DND-41 (cell line): ENCODE data around the gene POLR1H.

Experiments used
- ATAC-seq: fragments of 200-7000 bp; cut with Tn5 transposase; 3 replicates; pipeline ENCODE4 v1.9.1; 2021; ENCODE audit warnings: low read depth; ENCODE audit not compliant: insufficient read depth
- DNase-seq: peaks from one replicate; pipeline ENCODE4 v3.0.0-alpha.2; 2020
- H2AFZ ChIP-seq: 2 replicates; pipeline ENCODE4 v1.6.0; 2012; ENCODE audit warnings: low read depth, low read length
- H3K27ac ChIP-seq: 2 replicates; pipeline ENCODE4 v1.5.1; 2012; ENCODE audit warnings: low read length, inconsistent platforms
- H3K27me3 ChIP-seq: fragments of 200-600 bp; sonication (generic); 2 replicates; pipeline ENCODE4 v1.6.0; 2012; ENCODE audit warnings: low read length, mild to moderate bottlenecking, inconsistent platforms; ENCODE audit not compliant: insufficient read depth, poor library complexity
- H3K36me3 ChIP-seq: 2 replicates; pipeline ENCODE4 v1.5.1; 2012; ENCODE audit warnings: low read length, inconsistent platforms; ENCODE audit not compliant: insufficient read depth
- H3K4me1 ChIP-seq: 2 replicates; pipeline ENCODE4 v1.5.1; 2012; ENCODE audit warnings: mild to moderate bottlenecking, low read length; ENCODE audit not compliant: insufficient read depth
- H3K4me2 ChIP-seq: 2 replicates; pipeline ENCODE4 v1.6.0; 2012; ENCODE audit warnings: mild to moderate bottlenecking, moderate library complexity, low read length, inconsistent platforms; ENCODE audit not compliant: insufficient read depth
- H3K4me3 ChIP-seq, 2 experiments: fragments of 200-600 bp in 1 of 2; shearing (Covaris generic) in 1 of 2; 2 replicates each; pipeline ENCODE4 v1.5.1; 2012 to 2016; ENCODE audit warnings: inconsistent platforms in 2 of 2, low read length in 2 of 2, mild to moderate bottlenecking in 2 of 2, low read depth in 1 of 2, moderate library complexity in 1 of 2
- H3K79me2 ChIP-seq: 2 replicates; pipeline ENCODE4 v1.6.0; 2012; ENCODE audit warnings: low read length, inconsistent platforms; ENCODE audit not compliant: insufficient read depth
- H3K9ac ChIP-seq: 2 replicates; pipeline ENCODE4 v1.6.0; 2012; ENCODE audit warnings: low read depth, mild to moderate bottlenecking, inconsistent platforms, low read length, moderate library complexity
- H3K9me3 ChIP-seq: 2 replicates; pipeline ENCODE4 v1.5.1; 2012; ENCODE audit warnings: low read length, moderate library complexity, mild to moderate bottlenecking, inconsistent platforms; ENCODE audit not compliant: insufficient read depth, severe bottlenecking
- H4K20me1 ChIP-seq: 2 replicates; pipeline ENCODE4 v1.6.0; 2012; ENCODE audit warnings: low read length; ENCODE audit not compliant: insufficient read depth
- EZH2 ChIP-seq: IDR thresholded peaks from 3 replicates; pipeline ENCODE4 v1.6.1; 2012; ENCODE audit warnings: borderline replicate concordance, low read depth, mild to moderate bottlenecking, moderate library complexity, low read length, inconsistent platforms; ENCODE audit not compliant: severe bottlenecking
- TF ChIP-seq, protein P1 (sequence below): IDR thresholded peaks from 2 replicates; pipeline ENCODE4 v1.5.1; 2012; ENCODE audit warnings: borderline replicate concordance, low read length, moderate library complexity, mild to moderate bottlenecking; ENCODE audit not compliant: poor library complexity, severe bottlenecking; ENCODE audit errors: extremely low read depth

POLR1H gene

DNA sequence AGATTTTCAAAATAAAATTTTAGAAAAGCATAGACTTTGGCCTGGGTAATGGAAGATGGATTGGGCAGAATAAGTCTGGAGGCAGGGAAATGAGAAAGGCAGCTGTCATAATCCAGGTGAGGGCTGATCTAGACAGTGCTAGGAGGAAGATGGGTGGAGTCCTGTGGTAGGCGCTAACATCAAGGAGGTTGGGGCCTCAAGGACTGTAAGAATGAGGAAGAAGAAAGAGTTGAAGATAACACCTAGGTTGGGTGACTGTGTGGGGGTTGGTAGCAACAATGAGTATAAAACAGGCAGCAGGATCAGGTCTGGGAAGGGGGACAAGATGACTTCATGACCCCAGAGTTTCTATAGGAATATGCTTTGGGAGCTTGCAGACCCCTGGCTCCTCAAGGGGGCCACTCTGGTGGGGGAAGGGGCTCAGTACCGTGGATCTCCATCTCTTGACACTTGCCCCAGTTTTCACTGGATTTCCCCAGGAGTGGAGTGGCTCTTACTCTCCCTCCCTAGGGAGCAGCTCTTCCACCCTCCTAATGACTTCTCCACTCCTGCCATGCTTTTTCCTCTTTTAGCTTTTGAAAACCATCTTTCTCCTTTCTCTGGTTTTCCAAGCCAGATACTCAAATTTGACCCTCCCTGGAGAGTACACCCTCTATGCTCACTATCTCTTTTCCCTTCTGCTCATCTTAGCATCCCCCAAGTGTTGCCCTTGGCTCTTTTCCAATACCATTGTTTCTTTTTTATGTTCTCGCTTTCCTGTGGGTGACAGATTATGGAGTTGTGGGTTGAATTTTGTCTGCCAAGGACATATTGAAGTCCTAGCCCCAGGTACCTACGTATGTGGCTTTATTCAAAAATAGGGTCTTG lies 37.1 kb downstream of the POLR1H start:
- no peak overlapping the region for H3K4me2 ChIP-seq
- no peak for TF ChIP-seq EZH2
- TF ChIP-seq, protein P1, sequence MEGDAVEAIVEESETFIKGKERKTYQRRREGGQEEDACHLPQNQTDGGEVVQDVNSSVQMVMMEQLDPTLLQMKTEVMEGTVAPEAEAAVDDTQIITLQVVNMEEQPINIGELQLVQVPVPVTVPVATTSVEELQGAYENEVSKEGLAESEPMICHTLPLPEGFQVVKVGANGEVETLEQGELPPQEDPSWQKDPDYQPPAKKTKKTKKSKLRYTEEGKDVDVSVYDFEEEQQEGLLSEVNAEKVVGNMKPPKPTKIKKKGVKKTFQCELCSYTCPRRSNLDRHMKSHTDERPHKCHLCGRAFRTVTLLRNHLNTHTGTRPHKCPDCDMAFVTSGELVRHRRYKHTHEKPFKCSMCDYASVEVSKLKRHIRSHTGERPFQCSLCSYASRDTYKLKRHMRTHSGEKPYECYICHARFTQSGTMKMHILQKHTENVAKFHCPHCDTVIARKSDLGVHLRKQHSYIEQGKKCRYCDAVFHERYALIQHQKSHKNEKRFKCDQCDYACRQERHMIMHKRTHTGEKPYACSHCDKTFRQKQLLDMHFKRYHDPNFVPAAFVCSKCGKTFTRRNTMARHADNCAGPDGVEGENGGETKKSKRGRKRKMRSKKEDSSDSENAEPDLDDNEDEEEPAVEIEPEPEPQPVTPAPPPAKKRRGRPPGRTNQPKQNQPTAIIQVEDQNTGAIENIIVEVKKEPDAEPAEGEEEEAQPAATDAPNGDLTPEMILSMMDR: no peak
- DNase-seq (no peak), ATAC-seq (peak; percentile 54; the same call in 1 of the 3 replicates)
- H2AFZ ChIP-seq: no peak overlapping the region
- H3K27ac ChIP-seq: no peak overlapping the region
- no peaks in the 10 kb centered on the region for H3K9me3 ChIP-seq
- H3K4me1 ChIP-seq: peaks cover 13% of the 10 kb centered on the region
- H3K4me3 ChIP-seq: no peak overlapping the region
- H3K79me2 ChIP-seq: no peaks in the 10 kb centered on the region
- H4K20me1 ChIP-seq: no peaks in the 10 kb centered on the region
- H3K9ac ChIP-seq: no peak overlapping the region
- peaks cover 81% of the 10 kb centered on the region for H3K27me3 ChIP-seq
- H3K36me3 ChIP-seq: no peaks in the 10 kb centered on the region

DNA sequence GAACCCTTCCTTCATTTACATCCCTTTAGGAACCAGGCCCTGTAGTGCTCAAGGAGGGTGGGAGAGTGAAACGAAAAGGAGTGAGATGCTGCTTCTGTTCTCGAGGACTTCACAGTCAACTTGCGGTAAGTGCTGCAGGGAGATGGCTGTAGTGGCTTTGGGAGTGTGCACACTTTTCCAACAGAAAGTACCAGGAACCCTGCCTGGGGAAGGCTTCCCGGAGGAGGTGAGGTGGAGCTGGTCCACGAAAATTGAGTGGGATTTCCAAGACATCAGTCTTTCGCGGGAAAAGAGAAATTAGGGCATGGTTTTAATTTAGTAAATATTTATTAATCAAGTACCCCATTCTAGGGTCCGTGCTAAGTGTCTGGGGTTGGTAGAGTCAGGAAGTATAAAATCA lies 39.1 kb downstream of the POLR1H start:
- H3K27ac ChIP-seq: no peak overlapping the region
- TF ChIP-seq, protein P1: no peak
- peak; percentile 1 for TF ChIP-seq EZH2
- no peak overlapping the region for H2AFZ ChIP-seq
- no peaks in the 10 kb centered on the region for H3K9me3 ChIP-seq
- peaks cover 18% of the 10 kb centered on the region for H3K4me1 ChIP-seq
- no peaks in the 10 kb centered on the region for H4K20me1 ChIP-seq
- no peak overlapping the region for H3K4me2 ChIP-seq
- H3K9ac ChIP-seq: no peak overlapping the region
- no peaks in the 10 kb centered on the region for H3K79me2 ChIP-seq
- H3K4me3 ChIP-seq: no peak overlapping the region
- ATAC-seq (no peak), DNase-seq (no peak)
- H3K36me3 ChIP-seq: no peaks in the 10 kb centered on the region
- peaks cover 75% of the 10 kb centered on the region for H3K27me3 ChIP-seq

DNA sequence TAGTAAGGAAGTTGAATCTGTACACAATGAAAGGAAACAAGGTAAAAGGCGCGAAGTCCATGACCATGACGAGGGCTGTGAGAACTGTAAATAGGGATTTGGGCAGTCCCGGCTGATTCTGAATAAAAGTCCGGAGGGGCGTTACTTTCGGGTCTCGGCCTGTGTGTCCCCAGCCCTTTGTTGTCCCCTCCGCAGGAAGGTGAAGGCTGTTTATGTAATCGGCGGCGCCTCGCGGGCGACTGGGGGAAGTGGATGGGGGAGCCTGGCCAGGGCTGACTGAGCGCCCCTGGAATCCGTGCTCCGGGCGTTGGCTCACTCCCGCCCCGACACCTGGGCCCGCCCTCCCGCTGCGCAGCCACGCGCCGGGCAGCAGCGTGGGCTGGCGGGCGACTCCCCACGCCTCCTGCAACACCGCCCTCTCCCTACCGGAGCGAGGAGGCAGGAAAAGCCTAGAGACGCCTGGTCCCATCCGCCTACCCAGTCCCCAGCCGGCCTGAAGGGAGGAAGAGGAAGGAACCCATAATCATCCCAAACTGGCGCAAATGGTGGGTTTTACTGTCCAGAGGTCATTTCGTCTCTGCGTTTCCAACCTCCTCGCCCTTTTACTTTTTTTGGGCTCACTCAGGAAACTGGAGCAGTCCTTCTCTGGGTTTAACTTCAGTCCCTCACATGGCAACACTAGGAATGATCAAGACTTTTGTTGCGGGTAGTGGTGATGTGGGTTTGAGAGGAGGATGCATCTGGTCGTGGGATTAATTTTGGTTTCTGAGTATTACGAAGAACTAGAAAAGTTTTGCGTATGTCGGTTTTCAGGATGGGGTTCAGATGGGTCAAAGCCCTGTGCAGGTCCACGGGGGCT lies 39.7 kb downstream of the POLR1H start:
- peak; percentile 22 for TF ChIP-seq EZH2
- TF ChIP-seq, protein P1: no peak
- H3K27me3 ChIP-seq: peaks cover 73% of the 10 kb centered on the region
- H3K36me3 ChIP-seq: no peaks in the 10 kb centered on the region
- no peak overlapping the region for H3K4me3 ChIP-seq
- no peaks in the 10 kb centered on the region for H3K9me3 ChIP-seq
- no peak overlapping the region for H3K27ac ChIP-seq
- no peaks in the 10 kb centered on the region for H4K20me1 ChIP-seq
- DNase-seq (no peak), ATAC-seq (no peak)
- H3K4me2 ChIP-seq: no peak overlapping the region
- H2AFZ ChIP-seq: no peak overlapping the region
- H3K9ac ChIP-seq: no peak overlapping the region
- no peaks in the 10 kb centered on the region for H3K79me2 ChIP-seq
- H3K4me1 ChIP-seq: peaks cover 18% of the 10 kb centered on the region
